Forelimb muscle (tissue), 1 donor: ENCODE measurements around the gene NTN3. TPM values are rescaled to one million over a fixed set of nuclear protein-coding genes. Genes with fewer than 3 reads are reported as not detected.

Source experiments
- DNase-seq: peaks from one replicate; pipeline ENCODE4 v3.0.0-alpha.2; 2013; ENCODE audit warnings: low read depth
- polyA plus RNA-seq: library from polyadenylated mRNA; unstranded; fragments of 120-200 nt; gene quantifications from one replicate; pipeline ENCODE4 v1.2.1, GENCODE V29; 2013; ENCODE audit not compliant: insufficient read length

The NTN3 gene
- polyA plus RNA-seq, 1 donor = 3.6 TPM

DNA sequence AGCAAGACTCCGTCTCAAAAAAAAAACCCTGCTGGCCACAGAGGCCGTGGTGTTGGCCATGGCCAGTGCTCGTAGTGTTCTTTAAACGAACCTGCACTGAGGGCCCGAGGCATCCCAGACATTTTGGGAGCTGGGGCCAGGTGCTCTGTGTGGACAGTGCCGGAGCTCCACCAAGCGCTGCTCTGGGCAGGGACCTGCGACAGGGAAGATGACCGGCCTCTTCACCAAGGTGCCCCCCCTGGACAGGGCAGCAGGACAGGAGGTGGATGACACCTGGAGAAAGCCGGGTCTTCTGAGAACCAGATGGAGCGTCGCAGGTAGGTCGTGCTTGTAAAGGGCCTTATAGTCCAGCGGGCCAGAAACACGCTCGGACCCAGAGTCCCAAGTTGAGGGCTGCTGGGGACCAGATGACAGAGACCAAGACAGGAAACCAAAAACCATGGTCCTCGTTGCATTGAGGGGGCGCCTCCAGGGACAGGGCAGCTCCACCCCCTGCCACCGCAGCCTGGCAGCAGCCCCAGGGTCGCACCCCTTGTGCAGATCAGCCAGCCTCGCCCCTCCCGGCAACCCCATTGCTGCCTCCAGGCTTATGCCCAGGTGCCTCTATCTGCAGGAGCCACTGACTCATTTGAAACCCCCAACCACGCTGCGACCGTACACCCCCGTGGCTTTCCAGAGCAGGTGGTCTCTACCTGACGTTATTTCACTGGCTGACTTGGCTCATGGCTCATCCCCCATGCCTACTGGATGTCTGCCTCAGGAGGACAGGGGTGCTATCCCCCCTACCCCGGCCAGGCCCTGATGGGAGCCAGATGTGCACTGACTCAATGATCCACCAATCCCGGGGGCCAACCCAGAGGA is 4.2 kb upstream of the NTN3 start:
- no peak for DNase-seq

DNA sequence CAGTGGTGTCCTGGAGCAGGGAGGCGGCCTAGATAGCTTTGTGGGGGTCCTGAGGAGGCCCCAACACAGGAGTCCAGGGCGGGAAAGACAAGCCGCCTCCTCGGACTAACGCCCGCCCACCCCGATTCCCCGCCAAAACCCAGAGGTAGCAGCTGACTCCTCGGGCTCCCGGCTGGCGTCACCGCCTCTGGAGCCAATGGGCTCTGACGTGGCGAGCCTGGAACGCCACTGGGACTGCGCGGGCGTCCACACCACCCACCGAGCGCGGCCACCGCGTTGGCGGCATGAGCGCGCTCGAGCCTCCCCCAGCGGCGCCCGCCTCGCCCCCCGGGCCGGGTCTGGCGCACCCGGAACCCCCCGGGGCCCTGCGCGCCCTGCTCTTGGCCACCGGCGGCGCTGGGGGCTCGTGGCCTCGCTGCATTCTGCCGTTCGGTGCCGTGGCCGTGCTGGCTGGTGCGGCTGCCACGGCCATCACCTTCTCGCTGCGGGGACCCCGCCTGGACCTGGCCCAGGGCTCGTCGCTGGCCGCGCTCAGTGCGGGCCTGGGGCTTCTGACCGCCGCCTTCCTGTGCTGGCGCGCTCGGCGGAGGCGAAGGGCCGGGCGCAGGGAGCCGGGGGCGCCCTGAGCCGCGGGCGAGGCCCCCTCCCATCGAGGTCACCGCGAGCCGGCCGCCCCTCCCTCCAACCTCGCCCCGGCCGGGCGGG is 3.4 kb upstream of the NTN3 start:
- DNase-seq = no peak

DNA sequence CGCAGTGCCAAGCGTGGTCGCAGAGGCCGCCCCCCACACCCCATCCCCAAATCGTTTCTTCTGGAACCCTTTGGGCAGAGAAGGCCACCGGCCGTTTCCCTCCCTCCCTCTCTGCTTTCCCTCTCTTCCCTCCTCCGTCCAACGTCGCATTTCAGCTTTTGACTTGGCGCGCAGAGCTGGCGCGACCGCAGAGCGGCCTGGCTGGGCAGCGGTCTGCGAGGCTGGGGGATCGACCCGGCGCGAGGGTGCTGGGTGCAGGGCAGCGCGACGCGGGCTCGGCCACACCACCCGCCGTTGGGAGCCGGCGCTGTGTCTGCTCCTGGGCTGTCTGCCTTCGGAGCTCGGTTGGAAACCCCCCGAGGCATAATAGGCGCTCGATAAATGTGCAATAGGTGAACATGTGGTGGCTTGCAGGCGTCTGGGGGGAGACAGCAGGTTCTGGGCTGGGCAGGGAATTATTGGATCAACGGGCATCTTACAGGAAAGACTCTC is 2.8 kb upstream of the NTN3 start:
- no peak for DNase-seq

DNA sequence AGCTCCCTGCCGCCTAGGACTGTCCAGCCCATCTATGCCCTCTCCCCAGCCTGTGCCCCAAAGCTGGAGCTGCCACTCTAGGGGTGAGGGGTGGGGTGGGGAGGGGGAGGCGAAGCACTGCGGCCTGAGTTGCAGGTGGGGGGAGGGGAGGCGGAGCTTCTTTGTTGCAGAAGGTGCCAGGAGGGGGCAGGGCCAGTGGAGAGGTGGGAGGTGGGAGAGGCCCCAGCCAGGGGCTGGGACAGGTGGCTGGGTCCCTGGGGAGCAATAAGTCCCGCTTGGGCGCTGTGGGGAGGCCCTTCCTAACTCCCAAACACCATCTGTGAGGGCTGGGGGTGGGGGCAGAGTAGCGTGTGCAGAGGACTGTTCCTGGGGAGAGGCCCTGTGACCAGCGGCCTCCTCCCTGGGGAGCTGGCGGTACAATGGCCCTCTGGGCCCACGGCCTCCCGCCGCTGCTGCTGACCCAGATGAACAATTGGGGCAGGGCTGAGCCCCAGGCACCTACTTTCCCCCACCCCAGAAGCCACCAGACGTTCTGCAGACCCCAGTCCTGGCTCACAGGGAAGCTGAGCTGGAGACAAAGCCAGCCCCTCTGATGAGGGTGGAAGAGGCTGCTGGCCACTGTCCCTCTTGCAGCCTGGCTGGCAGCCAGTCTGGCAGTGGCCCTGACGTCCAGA is 2.2 kb upstream of the NTN3 start:
- DNase-seq = no peak

- DNase-seq = no peak
Observed at GRCh38 chr16:2469399-2470233, 1.5 kb upstream of the NTN3 start.

GRCh38 chr16:2470234-2470601 is 879 bp upstream of the NTN3 start:
- no peak for DNase-seq

DNA sequence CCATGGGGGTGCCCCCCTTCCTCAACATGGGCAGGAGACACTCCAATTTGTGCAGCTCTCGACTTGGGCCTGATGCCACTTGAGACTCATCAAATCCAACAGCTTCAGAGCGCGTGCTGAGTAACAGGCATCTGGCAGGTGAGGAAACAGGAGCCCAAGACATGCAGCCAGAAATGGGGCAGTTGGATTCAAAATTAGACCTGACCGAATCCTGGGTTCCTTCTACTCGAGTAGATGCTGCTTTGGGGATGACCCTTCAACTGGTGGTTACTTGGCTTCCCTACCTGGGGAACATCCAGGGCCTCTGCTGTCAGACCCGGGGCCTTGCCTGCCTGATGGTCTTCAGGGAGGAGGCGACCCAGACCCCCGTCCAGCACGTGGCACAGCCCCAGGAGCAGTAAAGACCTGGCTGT is 488 bp upstream of the NTN3 start:
- no peak for DNase-seq

DNA sequence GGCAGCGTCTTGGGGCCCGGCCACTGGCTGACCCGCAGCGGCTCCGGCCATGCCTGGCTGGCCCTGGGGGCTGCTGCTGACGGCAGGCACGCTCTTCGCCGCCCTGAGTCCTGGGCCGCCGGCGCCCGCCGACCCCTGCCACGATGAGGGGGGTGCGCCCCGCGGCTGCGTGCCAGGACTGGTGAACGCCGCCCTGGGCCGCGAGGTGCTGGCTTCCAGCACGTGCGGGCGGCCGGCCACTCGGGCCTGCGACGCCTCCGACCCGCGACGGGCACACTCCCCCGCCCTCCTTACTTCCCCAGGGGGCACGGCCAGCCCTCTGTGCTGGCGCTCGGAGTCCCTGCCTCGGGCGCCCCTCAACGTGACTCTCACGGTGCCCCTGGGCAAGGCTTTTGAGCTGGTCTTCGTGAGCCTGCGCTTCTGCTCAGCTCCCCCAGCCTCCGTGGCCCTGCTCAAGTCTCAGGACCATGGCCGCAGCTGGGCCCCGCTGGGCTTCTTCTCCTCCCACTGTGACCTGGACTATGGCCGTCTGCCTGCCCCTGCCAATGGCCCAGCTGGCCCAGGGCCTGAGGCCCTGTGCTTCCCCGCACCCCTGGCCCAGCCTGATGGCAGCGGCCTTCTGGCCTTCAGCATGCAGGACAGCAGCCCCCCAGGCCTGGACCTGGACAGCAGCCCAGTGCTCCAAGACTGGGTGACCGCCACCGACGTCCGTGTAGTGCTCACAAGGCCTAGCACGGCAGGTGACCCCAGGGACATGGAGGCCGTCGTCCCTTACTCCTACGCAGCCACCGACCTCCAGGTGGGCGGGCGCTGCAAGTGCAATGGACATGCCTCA is 773 bp downstream of the NTN3 start:
- no peak for DNase-seq

GRCh38 chr16:2472488-2472864 is 1.4 kb downstream of the NTN3 start:
- DNase-seq = no peak

DNA sequence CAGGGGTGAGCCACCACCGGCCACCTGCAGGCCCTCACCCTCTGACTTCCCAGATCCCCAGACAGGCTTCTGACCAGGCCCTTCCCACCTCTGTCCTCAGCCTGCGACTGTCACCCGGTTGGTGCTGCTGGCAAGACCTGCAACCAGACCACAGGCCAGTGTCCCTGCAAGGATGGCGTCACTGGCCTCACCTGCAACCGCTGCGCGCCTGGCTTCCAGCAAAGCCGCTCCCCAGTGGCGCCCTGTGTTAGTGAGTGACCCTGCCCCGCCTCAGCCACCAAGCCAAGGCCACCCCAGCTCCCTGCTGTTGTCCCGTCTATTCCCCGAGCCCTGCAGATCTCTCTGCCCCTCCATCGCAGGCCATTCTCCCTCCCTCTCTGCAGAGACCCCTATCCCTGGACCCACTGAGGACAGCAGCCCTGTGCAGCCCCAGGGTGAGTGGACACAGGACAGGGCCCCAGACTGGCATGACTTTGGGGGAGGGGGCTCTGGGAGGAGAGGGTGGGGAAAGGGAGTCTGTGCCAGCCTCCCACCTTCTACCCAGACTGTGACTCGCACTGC is 1.9 kb downstream of the NTN3 start:
- DNase-seq = no peak

DNA sequence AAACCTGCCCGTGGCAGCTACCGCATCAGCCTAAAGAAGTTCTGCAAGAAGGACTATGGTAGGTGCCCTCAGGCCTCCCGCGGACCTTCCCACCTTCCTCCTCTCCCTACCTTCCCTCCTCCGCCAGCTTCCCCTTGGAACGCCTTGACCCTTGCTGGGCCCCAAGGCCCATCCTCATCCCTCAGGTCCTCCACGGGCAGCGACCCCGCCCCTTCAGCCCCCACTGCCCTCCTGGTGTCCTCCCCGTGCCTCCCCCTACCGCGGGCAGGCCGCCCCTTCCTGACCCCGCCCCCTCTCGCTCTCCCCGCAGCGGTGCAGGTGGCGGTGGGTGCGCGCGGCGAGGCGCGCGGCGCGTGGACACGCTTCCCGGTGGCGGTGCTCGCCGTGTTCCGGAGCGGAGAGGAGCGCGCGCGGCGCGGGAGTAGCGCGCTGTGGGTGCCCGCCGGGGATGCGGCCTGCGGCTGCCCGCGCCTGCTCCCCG is 2.4 kb downstream of the NTN3 start:
- no peak for DNase-seq

DNA sequence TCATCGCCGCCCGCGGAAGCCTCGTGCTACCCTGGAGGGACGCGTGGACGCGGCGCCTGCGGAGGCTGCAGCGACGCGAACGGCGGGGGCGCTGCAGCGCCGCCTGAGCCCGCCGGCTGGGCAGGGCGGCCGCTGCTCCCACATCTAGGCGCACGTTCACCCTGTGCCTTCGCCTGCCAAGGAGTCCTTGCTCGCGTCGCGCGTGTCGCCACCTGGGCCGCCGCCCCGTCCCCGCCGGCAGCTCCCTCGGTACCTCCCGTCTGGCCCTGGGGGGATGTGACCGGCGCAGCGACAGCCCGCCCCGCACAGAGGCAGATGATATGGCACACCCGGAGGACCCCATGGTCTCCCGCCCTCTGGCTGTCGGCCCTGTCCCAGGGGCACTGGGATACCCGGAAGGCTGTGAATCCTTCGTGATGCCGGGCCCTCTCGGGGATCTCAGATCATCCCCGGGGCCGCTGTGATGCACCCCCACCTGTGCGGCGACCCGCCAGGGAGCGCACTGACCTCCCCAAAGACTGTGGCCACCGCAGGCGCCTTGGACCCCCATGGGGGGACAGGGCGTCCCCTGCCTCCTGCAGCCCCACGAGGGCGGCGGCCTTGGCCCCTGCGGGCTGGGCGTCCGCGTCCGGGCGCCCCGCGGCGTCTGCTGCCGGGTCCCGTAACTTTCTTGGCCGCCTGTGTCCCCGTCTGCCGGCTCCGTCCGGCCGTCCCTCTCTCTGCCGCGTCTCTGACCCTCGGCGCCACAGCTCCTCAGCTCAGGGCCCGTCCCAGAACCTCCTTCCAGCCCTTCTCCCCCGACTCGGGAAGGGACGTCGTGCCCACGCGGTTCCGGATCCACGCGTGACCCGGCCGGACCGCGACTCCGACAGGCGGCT is 3.1 kb downstream of the NTN3 start:
- no peak for DNase-seq

DNA sequence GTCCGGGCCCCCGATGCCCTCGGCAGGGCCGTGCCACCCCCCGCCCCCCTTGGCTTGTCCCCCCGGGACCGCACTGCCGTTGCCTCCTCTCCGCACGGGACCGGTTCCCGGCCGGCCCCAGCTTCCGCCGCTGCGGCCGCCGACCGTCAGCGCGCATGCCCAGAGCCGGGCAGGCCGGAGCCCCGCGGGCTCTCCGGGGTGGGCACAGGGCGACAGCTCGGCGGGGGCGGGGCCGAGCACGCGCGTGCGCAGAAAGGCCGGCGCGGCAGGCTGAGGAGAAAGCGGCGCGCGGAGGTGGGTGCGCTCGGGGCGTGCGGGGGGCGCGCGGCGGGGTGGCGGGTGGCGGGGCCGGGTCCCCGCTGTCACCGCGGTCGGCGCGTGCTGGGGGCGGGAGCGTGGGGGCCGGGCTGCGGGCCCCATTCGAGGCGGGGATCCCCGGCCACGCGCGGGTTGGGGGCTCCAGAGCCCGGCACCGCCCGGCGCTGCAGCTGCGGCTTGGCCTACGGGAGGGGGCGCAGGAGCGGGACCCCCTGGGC is 3.8 kb downstream of the NTN3 start, which contains the start of gene TBC1D24:
Gene TBC1D24 (plus strand): TSS at position 251 of the 536 bp plus-strand sequence. CDS start 21,022 bp downstream, outside the sequence.
- DNase-seq = no peak

DNA sequence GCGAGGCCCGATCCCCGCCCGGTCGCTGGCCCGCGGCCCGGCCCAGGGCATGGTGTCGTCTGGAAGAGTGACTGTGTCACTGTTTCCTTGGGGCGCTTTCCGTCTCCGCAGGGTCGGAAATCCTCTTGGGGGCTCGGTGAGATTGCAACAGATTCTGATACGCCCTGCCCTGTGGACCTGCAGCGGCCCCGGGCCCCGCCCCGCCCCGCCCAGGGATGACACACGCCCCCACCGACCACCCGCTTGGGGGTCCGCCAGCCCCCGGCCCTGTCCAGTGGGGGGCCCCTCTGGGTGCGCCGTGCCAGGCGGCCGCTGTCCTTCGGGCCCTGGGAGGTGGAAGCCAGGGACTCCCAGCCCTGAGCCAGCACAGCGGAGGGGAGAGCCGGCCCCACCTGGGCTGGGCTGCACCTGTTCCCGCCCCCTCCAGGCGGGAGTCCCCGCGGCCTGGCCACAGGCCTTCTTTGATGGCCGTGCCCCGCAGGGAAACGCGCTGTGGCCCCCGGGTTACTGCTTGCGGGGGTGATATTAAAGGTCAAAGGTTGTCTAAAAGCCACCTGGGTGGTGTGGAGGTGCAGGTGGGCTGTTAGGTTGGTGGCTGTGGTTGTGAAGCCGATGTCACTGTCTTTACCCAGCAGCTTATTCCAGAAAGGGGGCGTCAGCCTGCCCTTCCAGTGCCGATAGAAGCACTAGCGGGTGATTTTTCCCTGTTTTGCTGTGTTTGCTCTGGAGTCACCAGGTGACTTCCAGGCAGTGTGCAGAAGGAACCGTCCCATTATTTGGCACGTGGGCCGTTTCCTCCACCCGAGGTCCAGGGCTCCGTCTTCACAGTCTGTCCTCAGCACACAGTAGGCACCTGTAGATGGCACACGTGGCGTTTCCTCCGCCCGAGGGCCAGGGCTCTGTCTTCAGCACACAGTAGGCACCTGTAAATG is 4.6 kb downstream of the NTN3 start:
- DNase-seq = no peak

DNA sequence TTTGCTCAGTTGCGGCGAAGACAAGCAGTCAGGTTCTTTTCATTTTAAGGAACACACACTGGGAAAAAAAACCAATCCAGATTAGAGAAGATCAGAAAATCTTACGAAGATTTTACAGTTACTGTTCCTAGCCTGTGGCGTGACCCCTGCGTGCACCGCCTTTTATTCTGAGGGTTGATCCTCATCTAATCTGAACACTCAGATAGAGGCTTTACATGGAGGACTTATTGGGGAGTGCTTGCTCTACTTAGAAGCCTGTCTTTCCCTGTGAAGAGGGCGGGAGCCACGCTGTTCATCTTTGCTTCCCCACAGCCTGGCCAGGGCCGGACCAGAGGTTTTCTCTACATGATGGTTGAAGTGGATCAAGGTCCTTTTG is 5.2 kb downstream of the NTN3 start:
- DNase-seq = no peak

GRCh38 chr16:2476741-2477140 is 5.6 kb downstream of the NTN3 start:
- no peak for DNase-seq

DNA sequence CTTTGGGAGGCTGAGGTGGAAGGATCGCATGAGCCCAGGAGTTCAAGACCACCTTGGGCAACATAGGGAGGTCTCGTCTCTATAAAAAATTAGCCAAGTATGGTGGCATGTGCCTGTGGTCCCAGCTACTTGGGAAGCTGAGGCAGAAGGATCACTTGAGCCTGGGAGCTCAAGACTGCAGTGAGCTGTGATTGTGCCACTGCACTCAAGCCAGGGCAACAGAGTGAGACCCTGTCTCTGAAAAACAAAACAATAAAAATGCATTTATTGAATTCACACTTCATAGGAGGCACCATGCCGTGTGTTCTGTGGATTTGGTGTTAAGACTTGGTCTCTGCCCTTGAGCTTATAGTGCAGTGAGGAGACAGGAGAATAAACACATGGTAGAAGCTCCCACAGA is 6.2 kb downstream of the NTN3 start:
- no peak for DNase-seq

GRCh38 chr16:2478279-2478678 is 7.2 kb downstream of the NTN3 start:
- DNase-seq = no peak
